Renal cortex interstitium (tissue), 11 donors: ENCODE measurements around the gene MAP1B. TPM values are rescaled to one million over a fixed set of nuclear protein-coding genes. Genes with fewer than 3 reads are reported as not detected.

ENCODE experiments used
- DNase-seq, 11 donors: peaks; one replicate each; pipeline ENCODE4 v3.0.0-alpha.2; 2013; ENCODE audit warnings: low read depth in 9 of 11, low spot score in 4 of 11; ENCODE audit errors: extremely low read depth in 1 of 11
- polyA plus RNA-seq, 3 donors: library from polyadenylated mRNA; unstranded; fragments of 120-200 nt; gene quantifications; one replicate each; pipeline ENCODE4 v1.2.1, GENCODE V29; 2013; ENCODE audit not compliant: insufficient read length in 3 of 3

The MAP1B gene
- polyA plus RNA-seq, 3 donors: 13.6 to 17.7 (median 16.5) TPM

GRCh38 chr5:72206160-72206559 is 98.9 kb downstream of the MAP1B start:
- no peak for DNase-seq

DNA sequence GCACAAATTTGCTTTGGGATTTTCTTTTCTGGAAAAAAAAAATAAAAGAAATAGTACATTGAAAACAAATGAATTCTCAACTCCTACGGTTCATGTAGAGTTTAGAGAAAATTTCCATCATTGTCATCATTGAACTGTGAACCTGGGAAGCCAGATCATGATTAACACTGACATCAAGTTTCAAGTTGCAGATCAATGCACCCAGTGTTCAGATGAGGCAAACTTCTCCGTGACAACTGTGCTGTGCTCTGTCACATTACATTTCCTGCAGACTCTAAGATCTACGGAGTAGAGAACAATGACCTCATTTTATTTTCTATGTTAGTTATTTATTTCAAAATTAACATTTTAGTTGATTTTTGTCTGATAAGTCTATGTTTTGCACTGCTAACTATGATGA is 99.7 kb downstream of the MAP1B start:
- DNase-seq: no peak

DNA sequence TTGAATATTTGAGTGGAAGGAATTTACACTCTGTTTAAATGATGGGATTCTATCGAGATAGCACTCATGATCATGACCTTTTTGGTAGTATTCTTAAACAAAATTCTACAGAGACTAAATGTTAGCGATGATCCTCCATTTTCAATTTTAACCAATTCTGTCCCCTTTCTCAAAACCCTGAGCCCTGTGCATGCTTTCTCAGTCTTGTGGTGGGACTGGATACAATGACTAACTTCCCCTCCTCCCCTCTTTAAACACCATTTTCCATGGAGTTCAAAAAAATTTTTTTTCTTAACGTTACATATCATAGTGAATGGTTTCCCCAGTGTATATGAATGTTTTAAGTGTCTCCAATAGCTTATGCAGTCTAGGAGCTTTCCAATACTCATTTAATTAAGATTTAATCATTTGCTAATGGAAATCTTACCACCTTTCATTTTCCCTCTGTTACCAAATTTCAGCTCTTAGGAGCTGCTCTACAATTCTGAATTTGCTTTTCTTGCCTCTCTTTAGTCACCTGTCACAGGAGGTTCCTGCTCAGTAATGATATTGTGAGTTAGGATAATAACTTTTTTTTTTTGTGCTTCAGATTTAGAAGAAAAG is 101.2 kb downstream of the MAP1B start:
- DNase-seq: no peak

DNA sequence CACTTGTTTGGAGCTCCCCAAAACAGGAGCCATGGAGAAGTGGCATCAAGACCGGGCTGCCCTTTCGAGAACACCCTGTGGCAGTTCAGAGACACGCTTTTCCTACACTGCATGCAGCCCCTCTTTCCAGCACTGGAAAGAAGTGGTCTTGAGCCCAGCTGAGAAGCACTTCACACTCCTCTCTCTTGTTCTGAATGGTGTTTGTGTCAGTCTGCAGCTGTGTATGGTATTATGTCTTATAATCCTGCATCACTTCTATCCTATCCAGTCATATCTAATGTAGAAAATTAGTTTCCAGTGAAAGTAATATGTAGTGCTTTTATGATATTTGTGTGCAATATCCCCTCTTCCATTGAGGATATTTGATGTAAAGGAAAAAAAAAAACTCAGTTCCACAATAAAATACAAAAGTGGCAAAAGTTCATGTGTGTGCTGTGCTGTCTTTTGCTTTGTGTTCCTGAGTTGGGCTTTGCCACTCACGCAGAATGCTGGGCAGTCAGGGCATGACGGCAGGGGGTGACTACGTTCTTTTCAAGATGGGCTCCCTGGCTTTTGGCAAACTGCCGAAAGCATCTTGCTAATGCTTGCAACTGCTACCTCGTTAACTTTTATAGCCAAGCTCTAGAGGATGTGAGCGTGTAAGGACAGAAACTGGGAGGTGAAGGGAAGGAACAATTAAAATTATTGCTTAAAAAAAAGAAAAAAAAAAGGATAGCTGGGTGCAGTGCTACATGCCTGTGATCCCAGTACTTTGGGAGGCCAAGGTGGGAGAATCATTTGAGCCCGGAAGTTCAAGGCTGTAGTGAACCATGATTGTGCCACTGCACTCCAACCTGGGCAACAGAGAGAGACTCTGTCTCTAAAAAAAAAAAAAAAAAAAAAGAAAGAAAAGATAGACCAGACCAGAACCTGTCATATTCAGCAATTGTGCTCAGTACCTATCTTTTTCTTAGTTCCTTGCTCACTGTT is 102.2 kb downstream of the MAP1B start:
- DNase-seq: peak; percentile 18 to 59 (median 36)

DNA sequence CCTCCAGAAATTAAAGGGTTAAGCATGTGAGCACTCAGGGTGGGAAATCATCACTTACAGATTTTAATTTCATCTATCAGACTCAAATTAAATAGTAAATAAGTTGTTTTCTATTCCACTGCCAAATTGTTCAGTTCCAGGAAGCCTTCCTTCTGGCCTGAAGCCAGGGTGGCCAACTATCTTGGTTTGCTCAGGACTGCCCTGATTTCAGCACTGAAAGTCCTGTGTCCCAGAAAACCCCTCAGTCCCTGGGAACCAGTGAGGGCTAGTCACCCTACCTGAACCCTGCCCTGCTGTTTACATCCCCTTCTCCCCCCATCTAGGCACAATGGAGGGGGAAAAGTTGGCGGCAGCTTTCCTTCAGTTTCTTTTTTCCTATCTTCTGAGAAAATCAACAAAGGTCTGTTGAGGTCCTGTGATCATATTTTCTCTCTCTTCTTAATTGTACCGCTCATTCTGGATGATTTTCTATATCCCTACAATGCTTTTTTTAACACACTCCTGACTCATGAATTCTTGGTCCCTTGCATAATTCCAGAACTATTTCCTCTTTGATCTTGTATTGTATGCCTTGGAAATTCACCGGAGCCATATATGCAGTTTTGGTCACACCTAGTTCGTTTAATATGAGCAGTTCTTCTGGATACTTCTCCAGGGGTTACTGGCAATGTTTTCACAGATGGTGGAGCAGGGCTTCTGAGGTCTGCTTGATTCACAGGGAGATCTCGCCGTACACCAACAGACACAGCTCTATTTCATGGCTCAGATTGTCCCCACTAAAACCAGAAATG is 103.8 kb downstream of the MAP1B start:
- peak in 1 of 11 donors; percentile 21 for DNase-seq

GRCh38 chr5:72212171-72212570 is 104.9 kb downstream of the MAP1B start:
- DNase-seq: no peak

GRCh38 chr5:72213482-72213881 is 106.2 kb downstream of the MAP1B start:
- no peak for DNase-seq

DNA sequence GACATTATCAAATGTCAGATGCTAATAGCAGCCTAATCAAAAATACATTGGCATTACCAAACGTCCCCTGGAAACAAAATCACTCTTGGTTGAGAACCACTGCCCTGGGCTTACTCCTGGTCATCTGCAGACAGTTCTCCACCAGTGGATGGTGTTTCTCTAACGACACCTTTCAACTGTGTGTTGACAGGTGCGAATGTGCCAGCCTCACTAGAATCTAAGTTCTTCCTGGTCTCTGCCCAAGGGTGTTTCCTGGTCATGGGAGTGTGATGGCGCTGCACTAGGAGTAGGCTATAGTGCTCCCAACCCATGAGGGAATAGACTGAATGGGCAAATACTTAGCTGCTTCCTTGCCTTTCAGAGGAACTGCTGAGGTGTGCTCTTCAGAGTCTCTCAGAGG is 106.9 kb downstream of the MAP1B start:
- no peak for DNase-seq

DNA sequence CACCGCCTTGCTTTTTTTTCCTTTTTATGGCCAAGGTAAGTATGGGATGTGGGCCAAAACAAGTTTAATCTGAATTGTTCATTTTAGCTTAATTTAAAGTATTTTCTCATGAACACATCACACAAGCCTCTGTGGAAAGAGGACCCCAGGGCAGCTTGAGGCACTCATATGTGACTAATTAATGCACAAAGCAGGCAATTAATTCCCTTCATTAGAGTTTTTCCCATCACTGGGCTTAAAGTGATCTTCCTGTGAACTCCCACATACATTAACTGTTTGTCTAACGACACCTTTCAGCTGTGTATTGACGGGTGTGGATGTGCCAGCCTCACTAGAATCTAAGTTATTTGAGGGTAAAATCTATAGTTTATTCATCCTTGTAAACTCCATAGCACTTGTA is 109.5 kb downstream of the MAP1B start:
- DNase-seq: no peak

- no peak for DNase-seq
Observed at GRCh38 chr5:72221099-72221498, 113.8 kb downstream of the MAP1B start.

DNA sequence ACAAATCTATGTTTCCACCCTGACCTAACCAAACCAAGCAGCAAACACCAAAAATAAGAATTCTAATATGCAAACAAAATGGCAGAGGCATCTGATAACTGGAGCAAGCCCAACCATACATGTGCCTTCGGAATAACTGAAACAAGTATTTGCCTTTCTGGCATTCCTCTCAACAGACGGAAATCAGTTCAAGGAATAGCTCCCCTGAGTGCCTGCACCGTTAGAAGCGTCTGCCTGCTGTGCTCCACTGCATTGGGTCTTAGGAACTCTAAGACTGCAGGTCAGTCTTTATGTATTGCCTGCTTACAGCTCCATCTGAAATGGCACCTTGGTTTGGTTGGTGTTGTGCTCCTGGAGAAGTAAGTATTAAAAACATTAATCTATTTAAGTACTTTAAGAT is 114.3 kb downstream of the MAP1B start:
- no peak for DNase-seq

DNA sequence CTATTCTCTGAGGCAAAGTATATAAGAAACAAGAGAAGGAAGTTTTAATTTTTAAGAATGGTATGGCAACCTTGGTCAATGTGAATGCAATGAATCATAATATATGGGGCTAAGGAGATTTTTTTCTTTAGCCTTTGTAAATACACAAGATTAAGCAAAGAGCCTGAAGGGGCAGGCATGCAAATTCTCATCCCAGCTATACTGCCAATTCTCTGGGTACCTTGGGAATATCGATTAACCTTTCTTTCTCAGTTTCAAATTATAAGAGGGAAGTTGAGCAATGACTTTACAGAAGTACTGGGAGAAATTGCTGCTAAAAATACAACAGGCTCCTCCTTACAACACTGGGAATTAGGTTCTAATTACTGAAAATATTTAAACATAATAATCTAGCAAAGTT is 115.2 kb downstream of the MAP1B start:
- no peak for DNase-seq

GRCh38 chr5:72223371-72223770 is 116.1 kb downstream of the MAP1B start:
- DNase-seq: no peak

GRCh38 chr5:72224946-72225463 is 117.7 kb downstream of the MAP1B start:
- no peak for DNase-seq

DNA sequence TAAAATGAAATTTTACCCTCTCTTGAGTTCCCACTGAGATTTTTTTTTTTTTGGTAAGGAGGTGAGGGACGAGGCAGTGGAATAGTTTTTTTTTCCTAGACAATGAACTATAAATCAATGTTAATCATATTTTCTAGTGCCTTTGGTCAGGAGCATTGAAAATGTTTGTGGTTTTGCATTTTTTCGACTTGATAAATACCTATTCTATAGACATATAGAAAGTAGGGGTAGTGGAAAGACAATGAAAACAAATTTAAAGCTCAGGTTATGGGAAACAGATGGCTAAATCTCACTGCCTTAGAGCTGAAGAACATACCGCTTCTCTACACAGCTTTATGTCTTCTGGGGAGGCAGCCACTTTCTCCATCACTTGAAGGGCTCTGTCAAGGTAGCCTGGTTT is 118.5 kb downstream of the MAP1B start:
- DNase-seq: no peak

DNA sequence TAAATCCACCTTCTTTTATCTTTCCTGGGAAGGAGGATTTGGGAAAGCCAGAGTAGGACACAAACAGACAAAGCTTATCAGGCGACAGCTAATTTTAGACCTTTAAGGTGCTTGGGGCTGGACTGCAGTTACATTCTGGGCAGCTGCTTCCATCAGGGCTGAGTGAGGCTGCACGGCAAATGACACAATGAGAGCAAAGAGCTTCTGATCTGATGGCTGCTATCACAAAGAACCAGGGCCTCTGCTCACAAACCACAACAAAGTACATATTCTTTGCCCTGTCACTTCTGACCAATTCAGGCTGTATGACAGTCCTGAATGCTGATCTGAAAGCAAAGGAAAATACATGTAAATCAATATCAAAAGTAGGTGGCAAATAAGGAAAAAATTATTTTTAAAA is 119.7 kb downstream of the MAP1B start:
- no peak for DNase-seq

DNA sequence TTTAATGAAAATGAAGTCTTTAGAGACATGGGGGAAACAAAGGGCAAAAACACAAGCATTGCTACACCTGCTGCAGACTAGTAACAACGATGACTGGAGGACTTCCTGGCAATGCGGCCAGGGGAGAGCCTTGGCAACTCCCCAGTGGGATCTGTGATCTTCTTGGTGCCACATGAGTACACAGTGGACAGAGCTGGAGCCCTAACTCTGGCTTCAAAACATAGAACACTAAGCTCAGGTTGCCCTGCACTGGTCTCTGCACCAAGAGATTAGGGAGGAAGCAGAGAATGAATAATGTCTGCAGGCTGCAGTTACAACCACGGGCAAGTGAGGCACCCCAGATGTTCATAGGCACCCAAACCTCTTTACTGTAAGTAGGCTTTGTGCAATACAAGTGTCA is 121.7 kb downstream of the MAP1B start:
- no peak for DNase-seq

DNA sequence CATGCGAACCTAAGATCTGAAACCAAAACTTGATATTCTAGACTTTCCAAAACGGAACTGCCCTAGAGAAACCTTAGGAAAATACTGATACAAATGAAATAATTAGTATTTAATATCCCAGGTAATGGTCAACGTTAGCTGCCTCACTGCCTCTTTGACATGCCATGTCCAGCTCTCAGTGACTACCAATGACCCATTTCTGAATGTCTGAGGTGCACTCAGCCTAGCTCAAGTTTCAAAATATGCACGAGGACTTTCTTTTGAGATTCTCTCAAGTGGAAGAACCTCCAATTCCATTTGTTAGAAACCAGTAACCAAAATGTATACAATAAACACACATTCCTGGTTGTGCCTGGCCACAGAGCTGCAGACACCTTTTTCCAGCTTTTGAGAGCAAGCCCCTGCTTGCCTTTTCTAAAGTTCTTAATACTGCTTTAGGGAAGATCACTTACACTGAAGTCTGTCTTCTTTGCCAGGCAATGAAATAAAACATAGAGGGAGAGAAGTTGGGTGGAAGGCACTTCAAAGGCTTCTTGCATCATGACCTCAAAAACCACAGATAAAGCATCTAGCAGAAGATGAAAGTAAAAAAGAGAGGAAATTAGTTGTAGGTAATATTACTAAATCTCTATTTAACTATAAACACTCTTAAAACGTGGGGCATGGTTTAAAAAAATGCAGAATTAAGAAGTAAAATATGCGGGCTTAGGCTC is 124.9 kb downstream of the MAP1B start:
- no peak for DNase-seq

DNA sequence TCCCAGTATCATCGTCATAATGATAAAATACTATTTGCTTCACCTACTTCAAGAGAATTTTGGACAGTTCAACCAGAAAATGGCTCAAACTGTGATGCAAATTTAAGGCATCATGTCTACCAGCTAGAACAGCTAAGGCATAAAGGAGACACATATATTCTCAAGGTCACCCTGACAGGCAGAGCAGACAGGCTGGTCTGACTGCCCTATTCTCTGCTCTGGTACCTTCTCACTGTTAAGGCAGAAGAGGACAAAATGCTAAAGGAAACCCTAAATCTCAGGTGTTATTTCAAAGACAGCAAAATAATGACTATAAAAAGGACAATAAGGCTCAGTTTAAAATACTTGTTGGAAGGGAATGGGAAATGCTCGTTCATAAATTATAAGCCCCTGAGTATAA is 125.6 kb downstream of the MAP1B start:
- no peak for DNase-seq
